Cardiac ventricle fibroblast (primary cell): Measurements from ENCODE around the gene RND3. TPM values are rescaled to one million over a fixed set of nuclear protein-coding genes. Genes with fewer than 3 reads are reported as not detected.

Experiments used
- total RNA-seq: library from RNA; depleted of rRNA; stranded (reverse); fragments of >200 nt; gene quantifications from 2 replicates; pipeline ENCODE4 v1.2.3, GENCODE V29; 2015

The RND3 gene, protein sequence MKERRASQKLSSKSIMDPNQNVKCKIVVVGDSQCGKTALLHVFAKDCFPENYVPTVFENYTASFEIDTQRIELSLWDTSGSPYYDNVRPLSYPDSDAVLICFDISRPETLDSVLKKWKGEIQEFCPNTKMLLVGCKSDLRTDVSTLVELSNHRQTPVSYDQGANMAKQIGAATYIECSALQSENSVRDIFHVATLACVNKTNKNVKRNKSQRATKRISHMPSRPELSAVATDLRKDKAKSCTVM
- 69.7 and 97.6 TPM in 2 replicates for total RNA-seq

DNA sequence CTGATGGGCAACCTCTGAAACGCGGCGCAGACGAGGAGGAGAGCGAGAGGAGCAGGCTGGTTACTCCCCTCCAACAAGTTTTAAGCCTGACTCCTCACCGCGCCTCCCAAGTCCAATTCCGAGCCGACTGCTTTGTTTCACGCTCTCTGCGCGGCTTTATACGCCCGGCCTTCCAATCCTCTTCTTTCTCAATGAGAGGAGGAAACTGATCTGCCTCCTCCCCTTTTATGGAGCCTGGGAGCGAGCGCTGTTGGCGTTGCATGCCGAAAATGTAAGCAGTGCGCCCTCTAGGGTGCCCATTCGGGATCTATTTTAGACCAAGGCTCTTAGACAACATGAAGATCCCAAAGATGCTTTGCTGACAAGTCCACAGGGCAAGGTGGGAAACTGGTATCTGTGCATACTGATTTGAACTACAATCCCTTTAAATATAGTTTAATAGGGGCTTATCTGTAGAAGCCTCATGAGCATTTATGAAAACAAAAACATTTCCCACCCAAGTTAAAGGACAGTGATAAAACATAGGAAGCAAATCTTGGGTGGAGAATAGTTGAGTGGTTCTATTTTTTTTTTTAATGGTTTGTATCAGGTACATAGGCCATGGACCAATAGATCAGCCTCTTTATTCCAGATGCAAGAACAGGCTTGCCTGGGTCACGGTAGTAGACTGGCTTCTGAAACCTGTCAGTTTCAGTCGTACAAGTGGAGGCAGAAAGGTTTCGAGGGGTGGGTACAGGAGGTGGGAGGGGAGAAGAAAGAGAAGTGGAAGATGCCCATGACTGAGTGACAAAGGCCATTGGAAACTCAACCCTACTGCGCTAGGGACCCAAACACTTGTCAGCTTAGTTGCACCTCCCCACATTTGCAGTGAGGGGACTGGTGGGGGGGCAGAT lies at the start of gene RND3:
Gene RND3, minus strand, starts transcription at position 131 of the 893 bp plus-strand sequence. CDS start 250 bp downstream, outside the sequence.

